Natural killer cell (primary cell): ENCODE data around the gene FCGR3A. TPM values are rescaled to one million over a fixed set of nuclear protein-coding genes. Genes with fewer than 3 reads are reported as not detected.

Experiments used
- ATAC-seq, 3 donors: fragments of 150-1000 bp in 2 of 3; fragments of 200-7000 bp in 1 of 3; cut with Tn5 transposase; 1 replicate in 1 of 3; 2 replicates in 2 of 3; pipeline ENCODE4 v1.10.0; 2021; ENCODE audit warnings: mild to moderate bottlenecking in 2 of 3, moderate library complexity in 2 of 3
- DNase-seq, 2 donors: peaks; one replicate each; pipeline versions ENCODE4 v3.0.0 to v3.0.0-alpha.2; 2013 to 2021; ENCODE audit warnings: mixed read lengths in 1 of 2
- H3K27ac ChIP-seq: one replicate; pipeline ENCODE4 v1.5.1; 2013; ENCODE audit warnings: mild to moderate bottlenecking, low read length
- H3K27me3 ChIP-seq: one replicate; pipeline ENCODE4 v1.6.1; 2013; ENCODE audit warnings: low read length; ENCODE audit not compliant: control insufficient read depth, insufficient read depth
- H3K36me3 ChIP-seq: one replicate; pipeline ENCODE4 v1.6.1; 2013; ENCODE audit warnings: low read length; ENCODE audit not compliant: control insufficient read depth, insufficient read depth
- H3K4me1 ChIP-seq: one replicate; pipeline ENCODE4 v1.6.1; 2013; ENCODE audit warnings: low read length; ENCODE audit not compliant: control insufficient read depth, insufficient read depth
- H3K4me3 ChIP-seq: one replicate; pipeline ENCODE4 v1.5.1; 2013; ENCODE audit warnings: low read length
- H3K9me3 ChIP-seq: one replicate; pipeline ENCODE4 v1.6.1; 2013; ENCODE audit warnings: low read length; ENCODE audit not compliant: control insufficient read depth, insufficient read depth
- H3K27ac Mint-ChIP-seq, 2 donors: one replicate each; pipeline ENCODE4 v1.8.0; 2022; ENCODE audit warnings: mild to moderate bottlenecking in 2 of 2, mixed read lengths in 2 of 2, moderate library complexity in 1 of 2
- H3K27me3 Mint-ChIP-seq, 2 donors: one replicate each; pipeline ENCODE4 v1.8.0; 2022; ENCODE audit warnings: low read depth in 2 of 2, mixed read lengths in 2 of 2
- H3K36me3 Mint-ChIP-seq: one replicate; pipeline ENCODE4 v1.8.0; 2022; ENCODE audit warnings: mixed read lengths
- H3K4me1 Mint-ChIP-seq, 2 donors: one replicate each; pipeline ENCODE4 v1.8.0; 2022; ENCODE audit warnings: mixed read lengths in 2 of 2
- H3K4me3 Mint-ChIP-seq: one replicate; pipeline ENCODE4 v1.8.0; 2022; ENCODE audit warnings: mild to moderate bottlenecking, moderate library complexity, mixed read lengths
- H3K9me3 Mint-ChIP-seq, 2 donors: one replicate each; pipeline ENCODE4 v1.8.0; 2022; ENCODE audit warnings: mixed read lengths in 2 of 2
- CTCF ChIP-seq: fragments of 200-600 bp; IDR thresholded peaks from one replicate; pipeline ENCODE4 v1.8.0; 2022; ENCODE audit warnings: antibody characterized with exemption
- WGBS: methylation state at CpG from one replicate; pipeline ENCODE4 v1.1.7; 2013; ENCODE audit warnings: missing lambda C conversion rate; ENCODE audit not compliant: insufficient coverage; 5-methylcytosine and 5-hydroxymethylcytosine counted together
- intact Hi-C: fragments of 100-400 bp; cut with micrococcal nuclease; formaldehyde crosslinking; loops from one replicate; pipeline ENCODE4 v1.14.2; 2022
- total RNA-seq, 4 donors: library from RNA; stranded (reverse); fragments of 120-200 nt in 1 of 4; gene quantifications; one replicate each; pipeline versions ENCODE4 v1.2.3 to v1.2.4, GENCODE V29; 2013 to 2022

Gene FCGR3A
- total RNA-seq, 3 donors from 2014 or later (not counting 1 experiment from before 2014, with no cell fraction given), result 557 to 892 (median 848) TPM

DNA sequence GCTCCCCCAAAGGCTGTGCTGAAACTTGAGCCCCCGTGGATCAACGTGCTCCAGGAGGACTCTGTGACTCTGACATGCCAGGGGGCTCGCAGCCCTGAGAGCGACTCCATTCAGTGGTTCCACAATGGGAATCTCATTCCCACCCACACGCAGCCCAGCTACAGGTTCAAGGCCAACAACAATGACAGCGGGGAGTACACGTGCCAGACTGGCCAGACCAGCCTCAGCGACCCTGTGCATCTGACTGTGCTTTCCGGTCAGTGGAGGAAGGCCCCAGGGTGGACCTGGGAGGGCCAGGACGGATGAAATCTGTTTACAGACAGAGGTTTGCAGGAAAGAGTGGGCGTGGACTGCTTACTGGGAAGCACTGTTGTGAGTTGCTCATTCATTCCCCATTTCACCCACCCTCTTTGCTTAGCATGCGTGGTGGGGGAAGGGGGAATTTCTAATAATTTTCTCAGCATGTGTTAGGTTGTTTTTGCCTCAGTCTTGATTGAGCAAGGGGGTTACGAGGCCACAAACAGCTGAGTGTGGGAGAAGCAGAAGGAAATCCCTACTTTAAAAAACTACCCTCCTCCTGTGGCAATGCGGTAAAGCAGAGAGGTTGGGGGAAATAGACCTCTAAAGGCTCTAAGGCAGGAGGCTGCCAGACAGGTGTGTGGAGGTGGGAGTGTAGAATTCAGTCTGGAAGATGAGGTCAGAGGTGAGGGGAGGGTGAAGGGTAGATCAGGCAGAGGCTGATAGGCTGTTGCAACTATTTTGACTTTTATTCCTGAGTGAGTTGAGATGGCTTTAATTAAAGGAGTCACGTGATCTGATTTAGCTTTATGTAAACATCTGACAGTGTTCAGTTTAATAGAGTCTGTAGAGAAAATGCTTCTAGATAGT lies 43.0 kb downstream of the FCGR3A start:
- H3K27me3 Mint-ChIP-seq, result peaks cover 7% of the 10 kb centered on the region in 2 donors
- intact Hi-C loops, result no loop called here
- Histone ChIP-seq H3K36me3 (no peaks in the 10 kb centered on the region), H3K9me3 (no peaks in the 10 kb centered on the region), H3K27ac (no peak overlapping the region), H3K27me3 (no peaks in the 10 kb centered on the region), H3K4me3 (no peak overlapping the region), H3K4me1 (peaks cover 4% of the 10 kb centered on the region)
- no peak for TF ChIP-seq CTCF
- H3K27ac Mint-ChIP-seq, result no peak overlapping the region
- H3K4me1 Mint-ChIP-seq, result peaks cover 0 to 6% of the 10 kb centered on the region in 2 donors
- ATAC-seq (peak in 2 of 3 donors; percentile 22 to 63), DNase-seq (no peak)
- no peaks in the 10 kb centered on the region for H3K36me3 Mint-ChIP-seq
- no peaks in the 10 kb centered on the region for H3K9me3 Mint-ChIP-seq
- 52% methylated on average over 7 of the region's 15 CpGs for WGBS
- H3K4me3 Mint-ChIP-seq, result no peak overlapping the region

DNA sequence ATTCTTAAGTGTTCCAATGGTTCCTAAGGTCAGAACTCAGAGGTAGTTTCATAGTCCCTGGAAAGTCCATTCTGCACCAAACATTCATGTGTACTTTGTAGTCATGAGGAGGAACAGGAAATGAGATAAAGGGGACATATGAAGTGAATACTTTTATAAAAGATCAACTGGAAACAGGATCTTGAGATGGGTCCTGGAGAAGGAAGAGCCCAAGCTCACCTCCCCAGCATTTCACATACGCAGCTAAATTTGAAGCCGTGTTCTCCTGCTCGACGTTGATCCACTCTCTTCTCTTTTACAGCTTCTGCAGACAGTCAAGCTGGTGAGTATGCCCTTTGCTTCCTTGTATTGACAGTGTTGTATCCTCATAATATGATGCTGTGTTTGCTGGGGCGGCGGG lies 43.9 kb downstream of the FCGR3A start:
- intact Hi-C loops, result no loop called here
- DNase-seq, result no peak
- H3K4me1 Mint-ChIP-seq, result peaks cover 0 to 6% of the 10 kb centered on the region in 2 donors
- ATAC-seq, result no peak
- H3K9me3 ChIP-seq, result no peaks in the 10 kb centered on the region
- WGBS, result 98% methylated on average over 6 of the region's 6 CpGs
- H3K4me3 Mint-ChIP-seq, result no peak overlapping the region
- no peaks in the 10 kb centered on the region for H3K36me3 ChIP-seq
- H3K36me3 Mint-ChIP-seq, result no peaks in the 10 kb centered on the region
- peaks cover 4% of the 10 kb centered on the region for H3K4me1 ChIP-seq
- H3K9me3 Mint-ChIP-seq, result no peaks in the 10 kb centered on the region
- H3K27me3 Mint-ChIP-seq, result peaks cover 7 to 16% of the 10 kb centered on the region in 2 donors
- no peak overlapping the region for H3K4me3 ChIP-seq
- no peak overlapping the region for H3K27ac Mint-ChIP-seq
- no peaks in the 10 kb centered on the region for H3K27me3 ChIP-seq
- no peak overlapping the region for H3K27ac ChIP-seq
- TF ChIP-seq CTCF, result no peak

DNA sequence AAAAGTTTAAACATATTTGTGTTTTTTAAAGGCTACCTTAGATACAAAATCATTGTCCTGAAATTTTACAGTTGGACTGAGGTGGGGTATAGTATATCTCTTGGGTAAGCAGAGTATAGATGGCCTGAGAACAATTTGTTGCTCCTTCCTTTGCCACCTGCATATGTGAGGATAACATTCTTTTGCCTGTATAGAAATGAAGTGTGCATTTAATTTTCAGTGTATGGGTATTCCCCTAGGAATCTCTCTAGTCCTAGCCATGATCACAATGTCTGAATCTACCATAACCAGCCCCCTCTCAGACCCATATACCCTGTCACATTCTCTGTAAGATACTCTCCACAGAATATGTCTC lies 46.2 kb downstream of the FCGR3A start:
- Histone ChIP-seq H3K4me3 (no peak overlapping the region), H3K27me3 (no peaks in the 10 kb centered on the region), H3K4me1 (peaks cover 8% of the 10 kb centered on the region), H3K27ac (no peak overlapping the region), H3K9me3 (no peaks in the 10 kb centered on the region), H3K36me3 (no peaks in the 10 kb centered on the region)
- Mint-ChIP-seq H3K4me1 (peaks cover 15 to 17% of the 10 kb centered on the region in 2 donors), H3K9me3 (no peaks in the 10 kb centered on the region), H3K27ac (no peak overlapping the region), H3K27me3 (peaks cover 7 to 17% of the 10 kb centered on the region in 2 donors), H3K36me3 (no peaks in the 10 kb centered on the region), H3K4me3 (no peak overlapping the region)
- TF ChIP-seq CTCF, result no peak
- intact Hi-C loops, result no loop called here
- DNase-seq, result no peak
- no peak for ATAC-seq
